ENCODE results near the gene MGAT3. TPM values are rescaled to one million over a fixed set of nuclear protein-coding genes. Genes with fewer than 3 reads are reported as not detected.
A peak's percentile ranks its signal among the peaks of the same experiment; 100 is the strongest.

The MGAT3 gene
- total RNA-seq, 2 donors from 2014 or later = 0.38 to 2.6 TPM

GRCh38 chr22:39432361-39432811 lies 24.4 kb upstream of the MGAT3 start:
- ATAC-seq = no peak
- H3K27ac Mint-ChIP-seq = no peak overlapping the region
- peaks cover 0 to 3% of the 10 kb centered on the region in 2 donors for H3K4me1 Mint-ChIP-seq (ENCODE audit: low read depth in 2 of 2)
- no peak for DNase-seq (ENCODE audit: low spot score)
- no peaks in the 10 kb centered on the region for H3K27me3 Mint-ChIP-seq
- no peaks in the 10 kb centered on the region for H3K9me3 Mint-ChIP-seq
- H3K4me3 Mint-ChIP-seq = no peak overlapping the region
- no peaks in the 10 kb centered on the region for H3K36me3 Mint-ChIP-seq

- Mint-ChIP-seq H3K27me3 (peaks cover 0 to under 1% of the 10 kb centered on the region in 2 donors), H3K27ac (no peak overlapping the region), H3K9me3 (no peaks in the 10 kb centered on the region), H3K4me3 (no peak overlapping the region), H3K36me3 (no peaks in the 10 kb centered on the region), H3K4me1 (ENCODE audit: low read depth in 2 of 2) (peaks cover 0 to 3% of the 10 kb centered on the region in 2 donors)
- ATAC-seq (no peak), DNase-seq (ENCODE audit: low spot score) (no peak)
Observed at GRCh38 chr22:39433476-39434242, 23.2 kb upstream of the MGAT3 start.

- H3K9me3 Mint-ChIP-seq = no peaks in the 10 kb centered on the region
- H3K4me3 Mint-ChIP-seq = no peak overlapping the region
- H3K4me1 Mint-ChIP-seq (ENCODE audit: low read depth in 2 of 2) = no peaks in the 10 kb centered on the region
- no peaks in the 10 kb centered on the region for H3K36me3 Mint-ChIP-seq
- H3K27me3 Mint-ChIP-seq = peaks cover 3 to 7% of the 10 kb centered on the region in 2 donors
- DNase-seq (ENCODE audit: low spot score) (no peak), ATAC-seq (no peak)
- H3K27ac Mint-ChIP-seq = no peak overlapping the region
Observed at GRCh38 chr22:39434243-39434653, 22.6 kb upstream of the MGAT3 start.

- no peak for DNase-seq (ENCODE audit: low spot score)
- no peak for ATAC-seq
- Mint-ChIP-seq H3K4me1 (ENCODE audit: low read depth in 2 of 2) (no peaks in the 10 kb centered on the region), H3K27ac (no peak overlapping the region), H3K36me3 (no peaks in the 10 kb centered on the region), H3K27me3 (peaks cover 6 to 8% of the 10 kb centered on the region in 2 donors), H3K4me3 (no peak overlapping the region), H3K9me3 (no peaks in the 10 kb centered on the region)
Observed at GRCh38 chr22:39434721-39435120, 22.1 kb upstream of the MGAT3 start.

- Mint-ChIP-seq H3K27me3 (peaks cover 6 to 8% of the 10 kb centered on the region in 2 donors), H3K9me3 (no peaks in the 10 kb centered on the region), H3K36me3 (no peaks in the 10 kb centered on the region), H3K27ac (no peak overlapping the region), H3K4me1 (ENCODE audit: low read depth in 2 of 2) (no peaks in the 10 kb centered on the region), H3K4me3 (no peak overlapping the region)
- DNase-seq (ENCODE audit: low spot score) (no peak), ATAC-seq (no peak)
Observed at GRCh38 chr22:39435616-39436015, 21.2 kb upstream of the MGAT3 start.

GRCh38 chr22:39437791-39438704 lies 18.8 kb upstream of the MGAT3 start:
- ATAC-seq (no peak), DNase-seq (ENCODE audit: low spot score) (no peak)
- no peak overlapping the region for H3K27ac Mint-ChIP-seq
- H3K9me3 Mint-ChIP-seq = no peaks in the 10 kb centered on the region
- no peaks in the 10 kb centered on the region for H3K36me3 Mint-ChIP-seq
- H3K4me1 Mint-ChIP-seq (ENCODE audit: low read depth in 2 of 2) = no peaks in the 10 kb centered on the region
- peaks cover 6 to 11% of the 10 kb centered on the region in 2 donors for H3K27me3 Mint-ChIP-seq
- no peak overlapping the region for H3K4me3 Mint-ChIP-seq

- Mint-ChIP-seq H3K9me3 (no peaks in the 10 kb centered on the region), H3K4me1 (ENCODE audit: low read depth in 2 of 2) (no peaks in the 10 kb centered on the region), H3K27ac (no peak overlapping the region), H3K27me3 (peaks cover 6 to 11% of the 10 kb centered on the region in 2 donors), H3K36me3 (no peaks in the 10 kb centered on the region), H3K4me3 (no peak overlapping the region)
- DNase-seq (ENCODE audit: low spot score) (no peak), ATAC-seq (peak in 1 of 2 donors; percentile 35)
Observed at GRCh38 chr22:39439170-39439569, 17.6 kb upstream of the MGAT3 start.

GRCh38 chr22:39443398-39443797 lies 13.4 kb upstream of the MGAT3 start:
- no peak for DNase-seq (ENCODE audit: low spot score)
- peaks cover 8% of the 10 kb centered on the region in 2 donors for H3K4me1 Mint-ChIP-seq (ENCODE audit: low read depth in 2 of 2)
- H3K27me3 Mint-ChIP-seq = peaks cover 6 to 13% of the 10 kb centered on the region in 2 donors
- no peaks in the 10 kb centered on the region for H3K9me3 Mint-ChIP-seq
- no peak overlapping the region for H3K4me3 Mint-ChIP-seq
- no peak overlapping the region for H3K27ac Mint-ChIP-seq
- no peak for ATAC-seq
- no peaks in the 10 kb centered on the region for H3K36me3 Mint-ChIP-seq

GRCh38 chr22:39444247-39444800 lies 12.5 kb upstream of the MGAT3 start:
- H3K27me3 Mint-ChIP-seq = peaks cover 3 to 6% of the 10 kb centered on the region in 2 donors
- DNase-seq (ENCODE audit: low spot score) (no peak), ATAC-seq (peak in 1 of 2 donors; percentile 29)
- no peak overlapping the region for H3K4me3 Mint-ChIP-seq
- H3K4me1 Mint-ChIP-seq (ENCODE audit: low read depth in 2 of 2) = peaks cover 8 to 13% of the 10 kb centered on the region in 2 donors
- H3K27ac Mint-ChIP-seq = no peak overlapping the region
- no peaks in the 10 kb centered on the region for H3K9me3 Mint-ChIP-seq
- no peaks in the 10 kb centered on the region for H3K36me3 Mint-ChIP-seq

GRCh38 chr22:39444937-39445465 lies 11.8 kb upstream of the MGAT3 start:
- Mint-ChIP-seq H3K27me3 (peaks cover 0 to 5% of the 10 kb centered on the region in 2 donors), H3K4me3 (no peak overlapping the region), H3K36me3 (no peaks in the 10 kb centered on the region), H3K27ac (no peak overlapping the region), H3K9me3 (no peaks in the 10 kb centered on the region), H3K4me1 (ENCODE audit: low read depth in 2 of 2) (peaks cover 11 to 16% of the 10 kb centered on the region in 2 donors)
- ATAC-seq (no peak), DNase-seq (ENCODE audit: low spot score) (no peak)

GRCh38 chr22:39445678-39446077 lies 11.1 kb upstream of the MGAT3 start:
- peaks cover 13 to 17% of the 10 kb centered on the region in 2 donors for H3K4me1 Mint-ChIP-seq (ENCODE audit: low read depth in 2 of 2)
- no peaks in the 10 kb centered on the region for H3K9me3 Mint-ChIP-seq
- DNase-seq (ENCODE audit: low spot score) (no peak), ATAC-seq (no peak)
- peaks cover 0 to 5% of the 10 kb centered on the region in 2 donors for H3K27me3 Mint-ChIP-seq
- H3K27ac Mint-ChIP-seq = no peak overlapping the region
- H3K36me3 Mint-ChIP-seq = no peaks in the 10 kb centered on the region
- H3K4me3 Mint-ChIP-seq = no peak overlapping the region

- Mint-ChIP-seq H3K4me1 (ENCODE audit: low read depth in 2 of 2) (peaks cover 13 to 21% of the 10 kb centered on the region in 2 donors), H3K27me3 (peaks cover 0 to 2% of the 10 kb centered on the region in 2 donors), H3K4me3 (no peak overlapping the region), H3K9me3 (no peaks in the 10 kb centered on the region), H3K27ac (peak overlapping the region in 1 of 2 donors; percentile 57), H3K36me3 (no peaks in the 10 kb centered on the region)
- DNase-seq (ENCODE audit: low spot score) (no peak), ATAC-seq (no peak)
Observed at GRCh38 chr22:39446239-39446721, 10.5 kb upstream of the MGAT3 start.
